HG03159 (cell line): ENCODE measurements around the gene ELMO1.

Experiments used
- ATAC-seq: cut with Tn5 transposase; IDR thresholded peaks from one replicate; pipeline ENCODE4 v1.9.1; 2021; ENCODE audit warnings: mild to moderate bottlenecking, moderate library complexity; ENCODE audit not compliant: unreplicated experiment

The ELMO1 gene

GRCh38 chr7:37376386-37376785, 72.3 kb downstream of the ELMO1 start:
- ATAC-seq: no peak

GRCh38 chr7:37372750-37373149, 75.9 kb downstream of the ELMO1 start:
- ATAC-seq: no peak

GRCh38 chr7:37371755-37372154, 76.9 kb downstream of the ELMO1 start:
- ATAC-seq: no peak

- no peak for ATAC-seq
Measured at GRCh38 chr7:37369906-37370305, 78.8 kb downstream of the ELMO1 start.

- ATAC-seq: no peak
Measured at GRCh38 chr7:37368540-37368939, 80.1 kb downstream of the ELMO1 start.

- no peak for ATAC-seq
Measured at GRCh38 chr7:37367010-37367409, 81.7 kb downstream of the ELMO1 start.

GRCh38 chr7:37366445-37366844, 82.2 kb downstream of the ELMO1 start:
- no peak for ATAC-seq

GRCh38 chr7:37365405-37365804, 83.3 kb downstream of the ELMO1 start:
- ATAC-seq: no peak

GRCh38 chr7:37364856-37365255, 83.8 kb downstream of the ELMO1 start:
- ATAC-seq: no peak

- ATAC-seq: no peak
Measured at GRCh38 chr7:37363536-37364491, 84.8 kb downstream of the ELMO1 start.

- ATAC-seq: no peak
Measured at GRCh38 chr7:37362802-37363201, 85.9 kb downstream of the ELMO1 start.

GRCh38 chr7:37360484-37360883, 88.2 kb downstream of the ELMO1 start:
- ATAC-seq: no peak

- ATAC-seq: no peak
Measured at GRCh38 chr7:37359662-37360444, 88.8 kb downstream of the ELMO1 start.

GRCh38 chr7:37359180-37359579, 89.5 kb downstream of the ELMO1 start:
- ATAC-seq: no peak

GRCh38 chr7:37357637-37357996, 91.0 kb downstream of the ELMO1 start:
- ATAC-seq: no peak

GRCh38 chr7:37356911-37357636, 91.6 kb downstream of the ELMO1 start:
- ATAC-seq: no peak

- ATAC-seq: no peak
Measured at GRCh38 chr7:37354656-37355131, 94.0 kb downstream of the ELMO1 start.

GRCh38 chr7:37353949-37354655, 94.6 kb downstream of the ELMO1 start:
- ATAC-seq: no peak

GRCh38 chr7:37352974-37353948, 95.4 kb downstream of the ELMO1 start:
- peak; percentile 70 for ATAC-seq
